DND-41 (cell line): Measurements from ENCODE around the gene DFFB.

Source experiments
- ATAC-seq: fragments of 200-7000 bp; cut with Tn5 transposase; 3 replicates; pipeline ENCODE4 v1.9.1; 2021; ENCODE audit warnings: low read depth; ENCODE audit not compliant: insufficient read depth
- DNase-seq: peaks from one replicate; pipeline ENCODE4 v3.0.0-alpha.2; 2020
- H2AFZ ChIP-seq: 2 replicates; pipeline ENCODE4 v1.6.0; 2012; ENCODE audit warnings: low read depth, low read length
- H3K27ac ChIP-seq: 2 replicates; pipeline ENCODE4 v1.5.1; 2012; ENCODE audit warnings: low read length, inconsistent platforms
- H3K27me3 ChIP-seq: fragments of 200-600 bp; sonication (generic); 2 replicates; pipeline ENCODE4 v1.6.0; 2012; ENCODE audit warnings: low read length, mild to moderate bottlenecking, inconsistent platforms; ENCODE audit not compliant: insufficient read depth, poor library complexity
- H3K36me3 ChIP-seq: 2 replicates; pipeline ENCODE4 v1.5.1; 2012; ENCODE audit warnings: low read length, inconsistent platforms; ENCODE audit not compliant: insufficient read depth
- H3K4me1 ChIP-seq: 2 replicates; pipeline ENCODE4 v1.5.1; 2012; ENCODE audit warnings: mild to moderate bottlenecking, low read length; ENCODE audit not compliant: insufficient read depth
- H3K4me2 ChIP-seq: 2 replicates; pipeline ENCODE4 v1.6.0; 2012; ENCODE audit warnings: mild to moderate bottlenecking, moderate library complexity, low read length, inconsistent platforms; ENCODE audit not compliant: insufficient read depth
- H3K4me3 ChIP-seq, 2 experiments: fragments of 200-600 bp in 1 of 2; shearing (Covaris generic) in 1 of 2; 2 replicates each; pipeline ENCODE4 v1.5.1; 2012 to 2016; ENCODE audit warnings: inconsistent platforms in 2 of 2, low read length in 2 of 2, mild to moderate bottlenecking in 2 of 2, low read depth in 1 of 2, moderate library complexity in 1 of 2
- H3K79me2 ChIP-seq: 2 replicates; pipeline ENCODE4 v1.6.0; 2012; ENCODE audit warnings: low read length, inconsistent platforms; ENCODE audit not compliant: insufficient read depth
- H3K9ac ChIP-seq: 2 replicates; pipeline ENCODE4 v1.6.0; 2012; ENCODE audit warnings: low read depth, mild to moderate bottlenecking, inconsistent platforms, low read length, moderate library complexity
- H3K9me3 ChIP-seq: 2 replicates; pipeline ENCODE4 v1.5.1; 2012; ENCODE audit warnings: low read length, moderate library complexity, mild to moderate bottlenecking, inconsistent platforms; ENCODE audit not compliant: insufficient read depth, severe bottlenecking
- H4K20me1 ChIP-seq: 2 replicates; pipeline ENCODE4 v1.6.0; 2012; ENCODE audit warnings: low read length; ENCODE audit not compliant: insufficient read depth
- EZH2 ChIP-seq: IDR thresholded peaks from 3 replicates; pipeline ENCODE4 v1.6.1; 2012; ENCODE audit warnings: borderline replicate concordance, low read depth, mild to moderate bottlenecking, moderate library complexity, low read length, inconsistent platforms; ENCODE audit not compliant: severe bottlenecking
- TF ChIP-seq, protein P1 (sequence below): IDR thresholded peaks from 2 replicates; pipeline ENCODE4 v1.5.1; 2012; ENCODE audit warnings: borderline replicate concordance, low read length, moderate library complexity, mild to moderate bottlenecking; ENCODE audit not compliant: poor library complexity, severe bottlenecking; ENCODE audit errors: extremely low read depth

Gene DFFB

GRCh38 chr1:3863231-3863935, 6.1 kb downstream of the DFFB start:
- H4K20me1 ChIP-seq: peaks cover 4% of the 10 kb centered on the region; the same call in 1 of the 2 replicates
- peaks cover 9% of the 10 kb centered on the region for H3K36me3 ChIP-seq
- H3K79me2 ChIP-seq: peaks cover 10% of the 10 kb centered on the region; the same call in 1 of the 2 replicates
- no peak for DNase-seq
- no peaks in the 10 kb centered on the region for H3K9me3 ChIP-seq
- H3K4me1 ChIP-seq: peaks cover 9% of the 10 kb centered on the region
- H3K4me3 ChIP-seq: no peak overlapping the region
- no peak overlapping the region for H3K9ac ChIP-seq
- no peak for ATAC-seq
- H2AFZ ChIP-seq: no peak overlapping the region
- H3K27ac ChIP-seq: no peak overlapping the region
- TF ChIP-seq, protein P1, sequence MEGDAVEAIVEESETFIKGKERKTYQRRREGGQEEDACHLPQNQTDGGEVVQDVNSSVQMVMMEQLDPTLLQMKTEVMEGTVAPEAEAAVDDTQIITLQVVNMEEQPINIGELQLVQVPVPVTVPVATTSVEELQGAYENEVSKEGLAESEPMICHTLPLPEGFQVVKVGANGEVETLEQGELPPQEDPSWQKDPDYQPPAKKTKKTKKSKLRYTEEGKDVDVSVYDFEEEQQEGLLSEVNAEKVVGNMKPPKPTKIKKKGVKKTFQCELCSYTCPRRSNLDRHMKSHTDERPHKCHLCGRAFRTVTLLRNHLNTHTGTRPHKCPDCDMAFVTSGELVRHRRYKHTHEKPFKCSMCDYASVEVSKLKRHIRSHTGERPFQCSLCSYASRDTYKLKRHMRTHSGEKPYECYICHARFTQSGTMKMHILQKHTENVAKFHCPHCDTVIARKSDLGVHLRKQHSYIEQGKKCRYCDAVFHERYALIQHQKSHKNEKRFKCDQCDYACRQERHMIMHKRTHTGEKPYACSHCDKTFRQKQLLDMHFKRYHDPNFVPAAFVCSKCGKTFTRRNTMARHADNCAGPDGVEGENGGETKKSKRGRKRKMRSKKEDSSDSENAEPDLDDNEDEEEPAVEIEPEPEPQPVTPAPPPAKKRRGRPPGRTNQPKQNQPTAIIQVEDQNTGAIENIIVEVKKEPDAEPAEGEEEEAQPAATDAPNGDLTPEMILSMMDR: no peak
- no peak for TF ChIP-seq EZH2
- H3K27me3 ChIP-seq: no peaks in the 10 kb centered on the region
- H3K4me2 ChIP-seq: no peak overlapping the region

DNA sequence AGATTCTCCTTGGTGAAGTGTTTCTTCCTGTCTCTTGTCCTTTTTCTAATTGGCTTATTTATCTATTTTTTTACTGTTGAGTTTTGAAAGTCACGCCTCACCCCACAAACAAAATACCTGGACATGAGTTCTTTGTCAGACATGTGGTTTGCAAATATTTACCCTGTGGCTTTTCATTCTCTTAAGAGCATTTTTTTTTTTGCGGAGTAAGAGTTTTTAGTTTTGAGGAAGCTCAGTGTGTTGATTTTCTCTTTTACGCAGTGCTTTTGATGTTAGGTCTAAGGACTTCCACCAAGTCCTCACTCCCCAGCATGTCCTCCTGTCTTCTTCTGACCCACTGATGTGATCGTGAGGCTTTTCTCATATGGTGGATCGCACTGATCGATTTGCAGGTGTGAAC, 7.6 kb downstream of the DFFB start:
- H3K36me3 ChIP-seq: peaks cover 19% of the 10 kb centered on the region
- no peak overlapping the region for H3K27ac ChIP-seq
- no peak overlapping the region for H3K4me3 ChIP-seq
- no peak overlapping the region for H3K4me2 ChIP-seq
- no peaks in the 10 kb centered on the region for H3K27me3 ChIP-seq
- no peaks in the 10 kb centered on the region for H3K9me3 ChIP-seq
- ATAC-seq: no peak
- H3K4me1 ChIP-seq: no peaks in the 10 kb centered on the region
- H3K79me2 ChIP-seq: peaks cover 2% of the 10 kb centered on the region; the same call in 1 of the 2 replicates
- TF ChIP-seq, protein P1: no peak
- TF ChIP-seq EZH2: no peak
- DNase-seq: no peak
- H3K9ac ChIP-seq: no peak overlapping the region
- no peak overlapping the region for H2AFZ ChIP-seq
- 0 out of 2 replicates have a peak, but pooled peaks cover 4% of the 10 kb centered on the region for H4K20me1 ChIP-seq

DNA sequence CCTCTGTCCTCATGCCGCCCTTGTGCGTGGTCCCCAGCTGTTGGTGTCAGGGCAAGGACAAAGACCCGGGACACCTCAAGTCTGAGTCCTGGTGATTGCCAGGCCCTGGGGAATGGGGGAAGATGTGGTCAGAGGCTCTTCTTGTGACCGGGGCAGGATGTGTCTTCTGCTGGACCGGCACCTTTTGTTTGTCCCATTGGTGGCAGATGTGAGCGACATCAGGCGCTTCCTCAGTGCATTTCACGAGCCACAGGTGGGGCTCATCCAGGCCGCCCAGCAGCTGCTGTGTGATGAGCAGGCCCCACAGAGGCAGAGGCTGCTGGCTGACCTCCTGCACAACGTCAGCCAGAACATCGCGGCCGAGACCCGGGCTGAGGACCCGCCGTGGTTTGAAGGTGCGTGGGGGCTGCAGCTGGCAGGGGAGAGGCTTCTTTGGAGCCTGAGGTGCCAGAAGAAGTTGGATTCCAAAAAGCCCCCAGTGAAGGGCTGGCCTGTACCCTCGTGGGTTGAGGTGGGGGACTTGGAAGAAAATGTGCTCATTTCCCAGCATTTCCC, 8.4 kb downstream of the DFFB start:
- DNase-seq (no peak), ATAC-seq (no peak)
- Histone ChIP-seq H3K27me3 (no peaks in the 10 kb centered on the region), H3K4me2 (no peak overlapping the region), H3K4me1 (no peaks in the 10 kb centered on the region), H3K9me3 (no peaks in the 10 kb centered on the region), H3K4me3 (no peak overlapping the region), H3K79me2 (no peaks in the 10 kb centered on the region), H3K36me3 (peaks cover 23% of the 10 kb centered on the region), H2AFZ (no peak overlapping the region), H3K27ac (no peak overlapping the region), H3K9ac (no peak overlapping the region), H4K20me1 (0 out of 2 replicates have a peak, but pooled peaks cover 4% of the 10 kb centered on the region)
- TF ChIP-seq, protein P1: no peak
- TF ChIP-seq EZH2: no peak
